GM23248 (cell line): ENCODE results near the gene KCNMA1.

Experiments
- EZH2 ChIP-seq: fragments of 200-600 bp; sonication (generic); IDR thresholded peaks from 2 replicates; pipeline ENCODE4 v1.6.1; 2018; ENCODE audit warnings: antibody characterized with exemption, mild to moderate bottlenecking; ENCODE audit not compliant: insufficient read depth, poor library complexity, severe bottlenecking
- EZH2phosphoT487 ChIP-seq: fragments of 200-600 bp; sonication (generic); IDR thresholded peaks from 2 replicates; pipeline ENCODE4 v1.6.1; 2018; ENCODE audit warnings: antibody characterized with exemption, moderate library complexity, mild to moderate bottlenecking, low read depth; ENCODE audit not compliant: insufficient read depth

DNA sequence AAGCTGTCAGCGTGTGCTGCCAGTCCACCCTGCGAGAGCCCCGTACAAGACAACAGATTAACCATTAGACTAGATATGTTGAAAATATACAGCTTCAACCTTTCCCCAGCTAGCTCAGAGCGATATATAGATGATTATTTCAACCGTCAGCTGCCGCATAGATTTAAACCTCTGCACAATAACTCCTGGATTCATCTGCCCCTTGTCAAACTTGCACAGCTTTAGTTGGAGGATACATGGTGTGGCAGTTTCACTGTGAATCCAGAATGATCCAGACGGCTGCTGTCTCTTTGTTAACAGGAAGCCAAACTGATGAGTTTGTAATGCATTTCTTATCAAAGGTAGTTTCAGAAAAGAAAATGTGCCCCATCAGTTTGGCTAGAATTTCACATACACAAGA lies 659.7 kb downstream of the KCNMA1 start:
- TF ChIP-seq EZH2phosphoT487 (no peak), EZH2 (no peak)
